B cell (primary cell): ENCODE measurements around the gene FAM81A. TPM values are rescaled to one million over a fixed set of nuclear protein-coding genes. Genes with fewer than 3 reads are reported as not detected.
A peak's percentile ranks its signal among the peaks of the same experiment; 100 is the strongest.

Experiments
- ATAC-seq: fragments of 200-7000 bp; cut with Tn5 transposase; one replicate; pipeline ENCODE4 v1.10.0; 2021; ENCODE audit warnings: low read depth, mild to moderate bottlenecking, moderate number of reproducible peaks, moderate library complexity
- CTCF ChIA-PET: fragments of 350-600 bp; sonication (Branson Sonifier 250); formaldehyde crosslinking; loops from one replicate; lab custom pipeline; 2021; ENCODE audit warnings: antibody characterized with exemption, inconsistent platforms; lab: Charles Lee
- POLR2A ChIA-PET: fragments of 350-600 bp; sonication (Branson Sonifier 250); formaldehyde crosslinking; loops from one replicate; lab custom pipeline; 2021; ENCODE audit warnings: antibody characterized with exemption; lab: Charles Lee
- DNase-seq: peaks from one replicate; pipeline ENCODE4 v3.0.0; 2013
- H2AFZ ChIP-seq: 2 replicates; pipeline ENCODE4 v1.6.1; 2012; ENCODE audit warnings: mild to moderate bottlenecking, low read depth, low read length; ENCODE audit not compliant: insufficient read depth, poor library complexity, severe bottlenecking
- H3K27ac ChIP-seq, 2 donors: 1 replicate in 1 of 2; 2 replicates in 1 of 2; pipeline ENCODE4 v1.5.1; 2012 to 2013; ENCODE audit warnings: low read length in 2 of 2, mild to moderate bottlenecking in 2 of 2, moderate library complexity in 1 of 2
- H3K27me3 ChIP-seq, 4 experiments: fragments of 200-600 bp in 1 of 4; sonication (generic) in 1 of 4; replicated peaks in 1 of 4; 1 replicate in 2 of 4; 2 replicates in 2 of 4; pipeline versions ENCODE4 v1.6.1 to v1.7.0; 2013 to 2016; ENCODE audit warnings: low read length in 3 of 4, mild to moderate bottlenecking in 2 of 4, mixed read lengths in 1 of 4, moderate library complexity in 1 of 4; ENCODE audit not compliant: insufficient read depth in 4 of 4, control insufficient read depth in 3 of 4; ENCODE audit errors: control extremely low read depth in 1 of 4
- H3K36me3 ChIP-seq, 2 experiments: replicated peaks in 1 of 2; 1 replicate in 1 of 2; 2 replicates in 1 of 2; pipeline versions ENCODE4 v1.6.1 to v1.7.1; 2013; ENCODE audit warnings: low read length in 1 of 2; ENCODE audit not compliant: insufficient read depth in 2 of 2, control insufficient read depth in 1 of 2; ENCODE audit errors: control extremely low read depth in 1 of 2, extremely low read depth in 1 of 2
- H3K4me1 ChIP-seq, 2 donors: fragments of 200-600 bp in 1 of 2; sonication (generic) in 1 of 2; 1 replicate in 1 of 2; 2 replicates in 1 of 2; pipeline versions ENCODE4 v1.5.1 to v1.6.1; 2013 to 2017; ENCODE audit warnings: low read length in 2 of 2; ENCODE audit not compliant: control insufficient read depth in 2 of 2, insufficient read depth in 2 of 2
- H3K4me2 ChIP-seq: replicated peaks from 2 replicates; pipeline ENCODE3; 2012; ENCODE audit warnings: mild to moderate bottlenecking, low read depth, low read length; ENCODE audit not compliant: poor library complexity, severe bottlenecking
- H3K4me3 ChIP-seq, 5 experiments: fragments of 200-600 bp in 1 of 5; sonication (generic) in 1 of 5; 1 replicate in 3 of 5; 2 replicates in 2 of 5; pipeline versions ENCODE4 v1.5.1 to v1.7.0; 2011 to 2016; ENCODE audit warnings: low read length in 4 of 5, mild to moderate bottlenecking in 4 of 5, low read depth in 2 of 5, control low read depth in 1 of 5, moderate library complexity in 1 of 5; ENCODE audit not compliant: insufficient read depth in 1 of 5; ENCODE audit errors: control extremely low read depth in 1 of 5, extremely low read depth in 1 of 5
- H3K79me2 ChIP-seq: fragments of 200-600 bp; sonication (generic); one replicate; pipeline ENCODE4 v1.6.0; 2016; ENCODE audit warnings: low read length; ENCODE audit not compliant: control insufficient read depth, insufficient read depth
- H3K9ac ChIP-seq: fragments of 200-600 bp; sonication (generic); 2 replicates; pipeline ENCODE4 v1.6.1; 2017; ENCODE audit warnings: mild to moderate bottlenecking, low read length, moderate library complexity
- H3K9me3 ChIP-seq, 3 donors: one replicate each; pipeline versions ENCODE4 v1.6.1 to v1.7.1; 2013; ENCODE audit warnings: low read length in 2 of 3; ENCODE audit not compliant: control insufficient read depth in 2 of 3, insufficient read depth in 1 of 3; ENCODE audit errors: control extremely low read depth in 1 of 3
- H4K20me1 ChIP-seq: 2 replicates; pipeline ENCODE4 v1.6.0; 2012; ENCODE audit warnings: mild to moderate bottlenecking, low read length; ENCODE audit not compliant: insufficient read depth, control insufficient read depth, poor library complexity, severe bottlenecking
- H3K27ac Mint-ChIP-seq: one replicate; pipeline ENCODE4 v1.8.0; 2021; ENCODE audit warnings: mixed read lengths
- H3K27me3 Mint-ChIP-seq: one replicate; pipeline ENCODE4 v1.8.0; 2021; ENCODE audit warnings: mixed read lengths
- H3K4me1 Mint-ChIP-seq: one replicate; pipeline ENCODE4 v1.8.0; 2021; ENCODE audit warnings: mixed read lengths
- H3K4me3 Mint-ChIP-seq: one replicate; pipeline ENCODE4 v1.8.0; 2021; ENCODE audit warnings: mixed read lengths
- H3K9me3 Mint-ChIP-seq: one replicate; pipeline ENCODE4 v1.8.0; 2022; ENCODE audit warnings: mixed read lengths; ENCODE audit not compliant: insufficient read depth
- CTCF ChIP-seq: fragments of 200-600 bp; IDR thresholded peaks from one replicate; pipeline ENCODE4 v1.8.0; 2022; ENCODE audit warnings: antibody characterized with exemption, mild to moderate bottlenecking
- EZH2 ChIP-seq: IDR thresholded peaks from 2 replicates; pipeline ENCODE4 v1.6.1; 2012; ENCODE audit warnings: borderline replicate concordance, low read depth, mild to moderate bottlenecking, moderate library complexity, low read length; ENCODE audit not compliant: insufficient read depth, poor library complexity, severe bottlenecking
- WGBS: methylation state at CpG from one replicate; pipeline ENCODE4 v1.1.5; 2013; ENCODE audit warnings: missing lambda C conversion rate; ENCODE audit not compliant: insufficient coverage; 5-methylcytosine and 5-hydroxymethylcytosine counted together
- intact Hi-C: fragments of 100-400 bp; cut with micrococcal nuclease; formaldehyde crosslinking; loops from one replicate; pipeline ENCODE4 v1.10.0; 2022
- polyA plus RNA-seq: library from polyadenylated mRNA; depleted of rRNA; stranded (reverse); fragments of >200 nt; gene quantifications from 2 replicates; pipeline ENCODE4 v1.2.3, GENCODE V29; 2012
- total RNA-seq, 2 donors: library from RNA; stranded (reverse); fragments of 120-200 nt in 1 of 2; gene quantifications; 1 replicate in 1 of 2; 2 replicates in 1 of 2; pipeline versions ENCODE4 v1.2.3 to v1.2.4, GENCODE V29; 2013 to 2022

Gene FAM81A
- total and polyA plus RNA-seq, 2 donors (not counting 1 experiment from before 2014, with no cell fraction given) = 2.0 to 3.9 TPM

- POLR2A ChIA-PET = interaction anchor here (0.5 to 0.6 kb wide), 2 partner anchors 98 to 956 kb away, joined by 5 to 12 read pairs; no protein-coding TSS in a partner anchor
Measured at GRCh38 chr15:59532770-59533379, 94.9 kb downstream of the FAM81A start.

More at GRCh38 chr15:59532770-59533379, 94.9 kb downstream of the FAM81A start:
- Histone ChIP-seq H3K4me1 (peaks cover 12 to 42% of the 10 kb centered on the region in 2 donors), H3K79me2 (no peaks in the 10 kb centered on the region), H3K4me3 (peak overlapping the region in 1 of 5 experiments; percentile 27), H3K4me2 (peak overlapping the region; percentile 59), H2AFZ (peak overlapping the region; percentile 43), H3K9ac (peak overlapping the region; percentile 9), H3K36me3 (no peaks in the 10 kb centered on the region), H3K27ac (peak overlapping the region; percentile 60 to 80), H3K9me3 (no peaks in the 10 kb centered on the region), H4K20me1 (no peaks in the 10 kb centered on the region), H3K27me3 (no peaks in the 10 kb centered on the region)
- Mint-ChIP-seq H3K4me3 (peak overlapping the region; percentile 63), H3K4me1 (peaks cover 34% of the 10 kb centered on the region), H3K27ac (peak overlapping the region; percentile 82), H3K9me3 (no peaks in the 10 kb centered on the region), H3K27me3 (no peaks in the 10 kb centered on the region)
- intact Hi-C loops = loop anchor here (1.0 to 10.0 kb wide), 4 partner anchors 89 to 647 kb away; partner anchors contain the start of genes BNIP2 and GTF2A2
- TF ChIP-seq EZH2 (no peak), CTCF (peak; percentile 88)
- DNase-seq = peak; percentile 84
- no CpG with 5 or more reads among the region's 8 CpGs for WGBS
- peak; percentile 71 for ATAC-seq
- CTCF ChIA-PET = interaction anchor here (0.5 to 9.1 kb wide), 58 partner anchors 9 to 1614 kb away, joined by 3 to 207 read pairs (median 4); partner anchors contain the start of genes BNIP2, GCNT3 and GTF2A2
